SW480 (cell line): Measurements from ENCODE around the gene RNPS1.

Source experiments
- DNase-seq: peaks from one replicate; pipeline ENCODE4 v3.0.0-alpha.2; 2016; ENCODE audit warnings: low spot score

RNPS1 gene, protein sequence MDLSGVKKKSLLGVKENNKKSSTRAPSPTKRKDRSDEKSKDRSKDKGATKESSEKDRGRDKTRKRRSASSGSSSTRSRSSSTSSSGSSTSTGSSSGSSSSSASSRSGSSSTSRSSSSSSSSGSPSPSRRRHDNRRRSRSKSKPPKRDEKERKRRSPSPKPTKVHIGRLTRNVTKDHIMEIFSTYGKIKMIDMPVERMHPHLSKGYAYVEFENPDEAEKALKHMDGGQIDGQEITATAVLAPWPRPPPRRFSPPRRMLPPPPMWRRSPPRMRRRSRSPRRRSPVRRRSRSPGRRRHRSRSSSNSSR

DNA sequence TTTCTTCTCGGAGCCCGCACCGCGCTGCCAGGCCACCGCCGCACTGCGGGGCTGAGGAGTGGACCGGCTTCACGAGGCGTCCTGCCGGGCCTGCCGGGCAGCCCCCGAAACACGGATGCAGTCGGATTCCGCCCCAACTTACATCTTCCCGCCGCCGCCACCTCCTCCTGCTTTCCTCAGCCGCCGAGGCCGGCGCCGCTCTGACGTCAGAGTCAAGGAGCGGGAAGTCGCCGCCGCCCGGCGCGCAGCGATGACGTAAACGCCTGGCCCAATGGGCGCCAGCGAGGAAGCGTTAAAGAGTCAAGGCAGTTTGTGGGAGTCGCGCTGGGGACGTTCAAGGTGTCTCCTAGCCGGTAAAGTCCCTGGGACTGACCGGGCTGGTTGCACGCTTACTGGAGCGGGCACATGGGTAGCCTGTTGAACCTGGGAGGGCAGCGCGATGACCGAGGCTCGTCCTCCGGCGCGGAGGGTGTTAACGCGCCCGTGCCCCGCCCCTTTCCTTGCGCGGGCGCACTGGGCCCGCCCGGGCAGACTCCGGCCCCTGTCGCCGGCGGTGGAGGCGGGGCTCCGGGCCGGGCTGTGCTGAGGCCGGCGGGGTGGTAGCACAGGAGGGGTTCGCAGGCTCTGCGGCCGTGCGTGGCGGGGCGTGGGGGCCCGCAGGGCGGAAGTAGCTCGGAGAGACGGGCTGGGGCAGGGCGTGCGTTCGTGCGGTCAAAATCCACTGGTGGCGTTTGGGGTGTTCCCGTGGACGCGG, at the start of gene RNPS1:
TSS of gene RNPS1 (minus strand) at position 214 of the 754 bp plus-strand sequence. CDS start 3,483 bp downstream, outside the sequence.
- peak; percentile 83 for DNase-seq

DNA sequence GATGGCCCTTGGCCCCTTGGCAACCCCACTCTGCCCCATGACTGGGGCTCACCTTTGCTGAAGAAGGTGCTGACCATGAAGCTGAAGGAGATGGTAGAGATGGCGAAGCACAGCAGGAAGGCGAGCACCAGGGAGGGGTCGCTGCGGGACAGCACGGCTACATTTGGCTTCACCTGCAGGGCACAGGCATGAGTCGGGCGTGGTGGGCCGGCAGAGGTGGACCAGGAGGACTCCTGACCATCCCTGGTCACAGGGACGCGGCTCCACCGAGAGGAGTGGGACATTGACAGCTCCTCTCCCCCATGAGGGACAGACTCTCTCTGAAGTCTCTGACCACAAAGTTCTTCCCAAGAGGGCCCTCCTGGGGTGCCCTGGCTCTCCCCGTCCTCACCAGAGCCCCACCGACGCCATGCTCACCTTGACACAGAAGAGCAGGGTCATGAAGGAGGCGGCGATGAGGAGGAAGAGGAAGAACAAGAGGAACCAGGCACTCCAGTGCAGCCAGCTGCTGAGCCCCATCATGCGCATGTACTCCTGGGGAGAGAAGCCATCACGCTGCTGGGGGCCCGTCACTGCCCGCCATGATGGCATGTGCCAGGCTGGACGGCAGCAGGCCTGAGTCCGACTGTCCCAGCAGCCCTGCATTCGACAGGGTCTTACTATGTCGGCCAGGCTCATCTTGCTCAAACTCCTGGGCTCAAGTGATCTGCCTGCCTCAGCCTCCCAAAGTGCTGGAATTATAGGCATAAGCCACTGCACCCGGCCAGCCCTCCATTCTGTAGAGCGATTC, 49.5 kb upstream of the RNPS1 start:
- DNase-seq, result no peak

DNA sequence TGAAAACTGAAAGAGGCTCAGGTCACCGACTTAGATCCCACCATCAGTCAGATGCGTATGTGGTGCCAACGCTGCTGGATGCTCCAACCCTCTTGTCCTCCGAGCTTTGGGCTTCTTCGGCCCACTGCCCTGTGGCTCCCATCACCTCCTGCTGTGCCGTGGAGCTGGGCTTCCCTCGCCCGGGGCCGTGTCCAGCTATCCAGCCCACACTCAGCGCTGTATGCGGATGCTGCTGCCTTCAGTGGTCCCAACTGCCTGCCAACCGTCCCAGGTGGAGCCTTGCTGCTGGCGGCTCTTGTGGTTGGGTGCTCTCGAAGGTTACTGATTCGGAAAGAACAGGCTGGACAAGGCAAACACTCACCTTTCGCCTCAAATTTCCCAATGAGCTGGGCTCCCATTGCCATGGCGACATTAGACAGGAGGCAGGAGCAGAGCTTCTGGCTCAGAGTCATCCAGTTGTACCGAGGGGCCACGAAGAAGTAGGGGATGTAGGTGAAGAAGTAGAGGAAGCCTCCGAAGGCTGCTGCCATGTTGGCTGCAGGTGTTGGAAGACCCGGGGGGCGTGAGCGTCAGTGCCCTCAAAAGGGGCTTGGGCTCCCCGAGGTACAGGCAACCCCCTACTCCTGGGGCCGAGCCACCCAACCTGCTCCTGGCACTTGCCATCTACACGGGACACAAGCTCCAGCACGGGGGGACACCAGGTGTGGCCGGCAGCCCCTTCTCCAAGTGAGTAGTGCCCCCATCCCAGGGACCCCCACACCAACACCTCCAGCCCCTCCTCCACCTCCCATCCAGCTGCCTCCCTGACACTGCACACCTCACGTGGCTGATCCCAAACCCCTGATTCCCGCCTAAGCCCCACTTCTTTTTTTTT, 40.4 kb upstream of the RNPS1 start:
- no peak for DNase-seq

DNA sequence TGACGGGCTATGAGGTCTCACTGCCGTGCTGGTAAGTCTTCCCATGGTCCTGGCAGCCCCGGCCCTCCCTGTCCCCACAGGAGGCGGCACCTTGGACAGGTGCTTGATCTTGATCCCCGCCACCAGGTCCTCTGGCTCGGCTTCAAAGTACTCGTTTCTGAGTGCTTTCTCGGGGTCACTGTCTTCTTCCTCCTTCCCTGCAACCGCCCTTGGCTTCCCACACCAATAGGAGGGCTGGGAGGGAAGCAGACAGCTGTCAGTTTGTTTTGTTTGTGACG, 31.9 kb upstream of the RNPS1 start:
- DNase-seq, result no peak

DNA sequence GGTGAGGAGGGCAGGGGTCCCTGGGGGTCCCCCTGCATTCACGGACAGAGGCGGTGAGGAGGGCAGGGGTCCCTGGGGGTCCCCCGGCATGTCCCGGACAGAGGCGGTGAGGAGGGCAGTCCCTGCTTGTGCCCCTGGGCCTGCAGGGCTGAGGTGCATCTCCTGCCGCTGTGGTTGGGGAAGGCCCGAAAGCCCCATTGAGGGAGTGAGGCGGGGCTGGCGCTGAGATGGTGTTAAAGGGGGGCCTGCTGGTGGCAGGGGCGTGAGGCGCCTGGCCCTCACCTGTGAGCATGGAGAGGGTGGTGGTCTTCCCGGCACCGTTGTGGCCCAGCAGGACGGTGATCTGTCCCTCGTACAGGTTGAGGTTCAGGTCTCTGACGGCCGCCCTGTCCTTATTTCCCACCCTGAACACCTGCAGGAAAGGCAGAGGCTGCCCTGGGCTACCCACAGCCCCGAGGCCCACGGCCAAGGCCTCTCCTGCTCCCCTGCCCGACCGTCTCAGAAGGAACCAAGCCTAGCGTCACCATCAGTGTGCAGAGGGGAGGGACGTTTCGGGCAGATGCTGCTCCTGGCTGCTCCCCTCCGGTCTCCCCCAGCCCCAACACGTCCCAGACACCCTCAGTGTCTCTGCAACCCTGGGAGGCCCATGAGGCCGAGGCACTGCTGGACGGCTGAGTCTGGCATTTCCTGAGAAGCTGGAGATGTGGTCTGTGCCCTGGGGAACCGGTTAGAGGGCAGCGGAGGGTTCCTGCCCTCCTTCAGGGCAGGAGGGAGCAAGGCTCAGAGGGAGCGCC, 31.4 kb upstream of the RNPS1 start:
- no peak for DNase-seq

DNA sequence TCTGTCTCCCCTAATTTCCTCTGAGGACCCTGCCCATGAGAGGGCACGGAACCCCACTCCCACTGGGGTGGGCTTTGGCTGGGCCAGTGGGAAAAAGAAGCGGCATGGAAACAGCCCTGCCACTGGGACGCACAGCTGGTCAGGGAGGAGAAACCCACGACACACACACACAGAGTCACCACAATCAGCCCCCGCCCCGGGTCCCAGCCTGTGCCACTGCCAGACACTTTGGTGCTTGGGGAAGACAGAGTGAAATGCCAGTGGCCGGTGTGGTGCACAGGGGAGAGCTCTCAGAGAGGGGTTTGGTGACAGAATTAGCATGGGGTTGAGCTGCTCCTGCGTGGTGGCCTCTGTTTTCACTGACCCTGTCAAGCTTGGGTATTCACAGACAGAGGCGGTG, 30.7 kb upstream of the RNPS1 start:
- no peak for DNase-seq

DNA sequence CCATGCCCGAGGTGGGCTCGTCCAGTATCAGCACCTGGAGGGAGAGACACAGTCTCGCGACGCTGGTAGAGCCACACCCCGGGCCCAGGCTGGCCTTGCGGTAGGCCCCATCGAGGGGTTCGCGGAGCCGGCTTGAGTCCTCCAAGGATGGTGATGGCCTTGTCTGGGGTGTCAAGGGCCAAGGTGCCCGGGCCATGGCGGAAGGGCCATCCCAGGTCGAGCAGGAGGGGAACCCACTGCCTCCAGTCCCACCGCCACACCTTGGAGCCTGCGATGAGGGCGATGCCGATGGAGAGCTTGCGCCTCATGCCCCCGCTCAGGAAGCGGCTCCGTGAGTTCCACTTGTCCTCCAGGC, 29.6 kb upstream of the RNPS1 start:
- DNase-seq, result no peak

DNA sequence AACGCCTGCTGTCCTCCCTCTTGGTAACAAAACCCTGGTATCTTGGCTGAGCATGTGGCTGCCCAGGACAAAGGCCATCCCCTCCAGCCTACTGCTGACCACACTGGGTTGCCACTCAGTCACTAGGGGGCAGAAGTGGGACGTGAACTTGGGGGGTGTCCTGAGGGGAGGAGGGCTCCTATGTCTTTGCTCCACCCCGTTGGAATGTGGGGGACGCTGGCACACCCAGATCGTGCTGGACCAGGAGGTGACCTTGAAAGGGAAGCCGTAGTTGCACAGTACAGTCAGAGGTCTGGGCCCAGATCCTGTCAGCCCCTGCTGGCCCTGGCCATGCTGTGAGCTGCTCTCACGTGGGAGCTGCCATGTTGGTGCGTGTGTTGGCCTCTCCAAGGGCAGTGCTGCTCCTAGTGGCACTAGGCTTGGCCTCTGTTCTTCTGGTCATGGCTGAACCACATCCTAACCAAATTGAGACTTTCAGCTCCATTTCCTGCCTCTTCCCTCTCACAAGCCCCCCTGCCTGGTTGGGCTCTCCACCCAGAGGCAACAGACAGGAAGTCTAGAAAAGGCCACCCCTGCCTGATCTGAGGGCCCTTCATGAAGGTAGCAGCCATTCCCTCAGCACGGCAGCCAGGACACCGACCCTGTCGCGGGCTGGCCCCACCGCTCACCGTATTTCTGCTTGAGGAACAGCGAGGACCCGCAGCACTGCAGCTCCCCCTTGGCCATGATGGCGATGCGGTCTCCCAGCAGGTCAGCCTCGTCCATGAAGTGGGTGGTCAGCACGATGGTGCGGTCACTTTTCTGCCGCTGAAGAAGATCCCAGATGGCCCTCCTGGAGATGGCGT, 29.0 kb upstream of the RNPS1 start:
- DNase-seq, result peak; percentile 42

DNA sequence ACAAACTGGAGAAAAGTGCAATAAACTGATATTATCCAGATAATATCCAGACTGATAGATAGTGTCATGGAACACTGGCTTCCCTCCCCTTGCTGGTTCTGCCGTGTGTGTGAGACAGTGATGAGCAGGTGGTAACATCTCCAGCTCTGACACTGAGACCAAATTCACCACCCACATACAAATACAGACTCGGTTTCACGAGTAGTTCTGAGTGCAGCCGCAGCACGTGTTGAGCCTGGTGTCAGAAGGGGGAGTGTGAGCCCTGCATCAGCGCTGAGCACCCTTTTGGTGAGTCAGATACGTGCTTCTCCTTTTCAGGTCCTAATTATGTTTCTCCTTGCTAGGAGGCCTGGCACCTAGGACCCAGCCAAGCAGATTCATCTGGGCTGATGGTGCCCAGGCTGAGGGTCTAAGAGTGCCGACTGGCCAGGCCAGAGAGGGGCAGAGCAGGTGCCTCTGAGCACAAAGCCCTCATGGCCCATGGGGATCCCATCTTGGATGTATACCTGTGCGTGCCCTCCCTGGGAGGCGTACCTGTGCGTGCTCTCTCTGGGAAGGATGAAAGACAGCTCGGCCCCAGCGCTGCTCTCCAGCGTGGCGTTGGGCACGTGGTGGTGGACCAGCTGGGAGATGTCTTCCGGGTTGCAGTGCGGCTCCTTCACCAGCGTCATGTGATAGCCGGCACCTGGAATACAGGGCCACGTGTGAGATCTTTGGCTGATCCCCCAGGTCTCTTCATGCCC, 27.3 kb upstream of the RNPS1 start:
- no peak for DNase-seq

DNA sequence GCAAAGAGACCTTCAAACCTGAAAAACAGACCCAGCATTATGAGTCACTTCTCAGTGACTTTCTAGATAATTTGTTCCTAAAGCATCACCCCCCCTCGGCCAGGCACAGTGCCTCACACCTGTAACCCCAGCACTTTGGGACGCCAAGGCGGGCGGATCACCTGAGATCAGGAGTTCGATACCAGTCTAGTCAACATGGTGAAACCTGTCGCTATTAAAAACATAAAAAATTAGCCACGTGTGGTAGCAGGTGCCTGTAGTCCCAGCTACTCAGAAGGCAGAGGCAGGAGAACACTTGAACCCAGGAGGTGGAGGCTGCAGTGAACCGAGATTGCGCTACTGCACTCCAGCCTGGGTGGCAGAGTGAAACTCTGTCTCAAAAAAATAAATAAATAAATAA, 24.3 kb upstream of the RNPS1 start:
- DNase-seq, result no peak

DNA sequence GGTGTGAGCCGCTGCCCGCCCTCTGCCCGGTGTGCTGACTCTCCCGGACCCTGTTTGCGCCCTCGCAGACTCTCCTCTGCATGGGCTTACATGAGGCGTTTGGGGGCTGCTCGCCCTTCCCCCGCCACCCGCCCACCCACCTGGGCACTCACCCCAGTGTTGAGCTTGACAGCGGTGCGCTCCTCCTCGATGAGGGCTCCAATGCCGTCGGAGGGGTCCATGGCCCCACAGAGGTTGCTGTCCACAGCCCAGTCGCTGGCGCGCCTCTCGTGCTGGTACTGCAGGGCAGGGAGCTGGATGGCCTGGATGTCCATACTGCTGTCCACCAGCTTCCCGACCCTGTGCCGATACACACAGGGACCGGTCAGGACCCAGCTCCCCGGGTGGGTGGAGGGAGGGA, 21.4 kb upstream of the RNPS1 start:
- no peak for DNase-seq

DNA sequence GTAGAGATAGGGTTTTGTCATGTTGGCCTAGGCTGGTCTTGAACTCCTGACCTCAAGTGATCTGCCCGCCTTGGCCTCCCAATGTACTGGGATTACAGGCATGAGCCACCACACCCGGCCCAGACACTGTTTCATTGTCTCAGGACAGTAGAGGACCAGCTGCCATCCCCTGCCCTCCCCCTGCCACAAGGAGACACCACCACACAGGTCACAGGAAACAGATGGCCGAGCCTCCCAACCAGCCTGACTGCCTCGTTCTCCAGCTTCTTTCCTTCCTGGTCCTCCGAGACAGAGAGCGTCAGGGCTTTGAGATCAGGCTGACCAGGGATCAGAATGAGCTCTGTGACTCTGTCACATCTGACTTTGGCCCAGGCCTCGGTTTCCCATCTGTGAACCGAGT, 20.8 kb upstream of the RNPS1 start:
- no peak for DNase-seq

DNA sequence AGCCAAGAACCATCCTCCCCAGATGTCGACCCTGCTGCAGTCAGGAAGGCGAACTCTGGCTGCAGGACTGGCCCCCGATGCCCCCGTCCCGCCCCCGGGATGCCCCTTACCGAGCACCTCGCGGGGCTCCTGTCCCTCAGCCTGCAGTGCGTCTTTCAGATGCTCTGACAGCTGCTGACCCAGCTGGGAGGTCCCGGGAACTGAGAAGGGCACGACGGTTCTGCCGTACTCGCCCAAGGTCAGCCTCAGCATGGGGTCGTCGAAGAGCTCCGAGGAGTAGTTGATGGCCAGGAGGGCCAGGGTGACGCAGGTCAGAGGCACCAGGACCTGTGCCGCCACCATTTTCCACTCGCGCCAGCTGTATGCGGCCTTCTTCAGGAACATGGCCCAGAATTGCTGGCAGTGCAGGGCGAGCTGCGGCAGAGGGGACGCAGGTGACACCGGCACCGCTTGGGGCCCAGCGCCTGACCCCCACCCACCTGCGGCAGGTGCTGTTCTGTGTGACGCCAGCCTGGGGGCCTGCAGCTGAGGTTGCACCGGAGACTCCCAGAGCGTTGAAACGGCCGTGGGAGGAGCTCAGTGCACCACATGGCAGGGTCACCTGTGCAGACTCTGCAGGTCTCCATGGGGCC, 20.1 kb upstream of the RNPS1 start:
- no peak for DNase-seq

DNA sequence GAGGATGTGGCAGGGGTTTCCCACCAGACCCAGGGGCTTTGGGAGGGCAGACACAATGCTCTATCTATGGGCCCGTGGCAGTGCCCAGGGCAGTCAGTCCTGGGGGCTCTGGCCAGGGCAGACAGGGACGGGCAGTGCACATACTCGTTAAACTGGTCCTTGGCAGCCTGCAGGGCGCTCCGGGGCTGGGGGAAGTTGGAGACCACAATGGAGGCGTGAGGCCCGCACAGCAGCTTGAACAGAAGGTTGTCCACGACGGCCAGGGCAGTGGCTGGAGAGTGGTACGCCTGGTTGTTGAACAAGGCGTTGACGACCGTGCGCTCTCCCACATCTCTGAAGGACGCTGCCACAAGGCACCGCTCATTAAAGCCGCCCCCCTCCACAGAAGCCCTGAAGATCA, 18.6 kb upstream of the RNPS1 start:
- DNase-seq, result no peak

DNA sequence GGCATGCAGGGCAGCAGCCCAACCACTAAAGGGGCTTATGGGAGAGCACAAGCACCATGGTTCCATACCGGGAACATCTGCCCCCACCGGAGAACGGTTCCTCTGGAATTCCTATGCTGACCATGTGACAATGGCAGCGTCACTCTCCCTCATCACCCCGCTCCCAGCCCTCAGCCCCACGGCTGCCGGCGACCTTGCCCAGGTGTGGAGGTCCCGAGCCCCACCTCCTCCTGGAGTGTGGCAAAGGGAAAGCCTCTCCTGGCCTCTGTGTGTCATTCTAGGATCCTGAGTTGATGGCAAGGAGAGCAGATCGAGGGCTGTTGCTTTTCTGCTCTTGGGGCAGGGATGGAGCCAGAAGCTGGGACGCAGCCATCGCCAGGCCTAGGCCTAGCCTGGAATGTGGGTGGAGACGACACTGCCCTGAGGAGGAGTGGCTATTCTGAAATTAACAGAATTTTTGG, 17.8 kb upstream of the RNPS1 start:
- DNase-seq, result no peak

DNA sequence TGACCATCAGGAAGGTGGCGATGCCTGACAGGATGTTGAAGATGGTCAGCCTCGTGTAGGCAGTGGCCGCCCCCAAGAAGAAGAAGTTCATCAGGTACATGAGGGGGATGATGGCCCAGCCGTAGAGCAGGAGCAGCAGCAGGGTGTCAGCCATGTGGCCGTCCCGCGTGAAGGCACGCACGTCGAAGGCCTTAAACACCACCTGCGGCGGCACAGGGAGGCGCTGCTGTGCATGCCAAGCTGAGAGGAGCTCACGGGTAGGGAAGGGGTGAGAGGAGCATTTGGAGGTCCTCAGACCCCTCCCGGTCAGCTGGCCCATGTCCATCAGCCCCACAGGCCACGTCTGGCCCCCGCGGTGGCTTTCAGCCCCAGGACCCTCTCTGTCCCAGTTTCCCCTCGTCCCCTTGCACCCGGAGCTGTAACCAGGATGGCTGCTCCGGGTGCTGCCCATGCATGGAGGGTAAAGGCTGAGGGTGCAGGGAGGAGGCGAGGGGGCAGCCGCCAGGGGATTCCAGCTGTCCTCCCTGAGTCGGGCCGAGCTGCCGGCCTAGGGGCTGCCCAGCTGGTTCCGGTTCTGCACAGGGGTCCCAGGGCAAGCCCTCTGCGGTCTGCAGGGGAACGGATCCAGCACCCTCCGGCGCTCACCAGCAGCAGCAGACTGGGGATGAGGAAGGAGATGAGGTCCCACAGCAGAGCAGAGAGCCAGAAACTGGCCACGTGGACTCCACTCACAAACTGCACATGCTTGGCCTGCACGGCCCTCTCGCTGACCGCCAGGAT, 17.1 kb upstream of the RNPS1 start:
- DNase-seq, result no peak

DNA sequence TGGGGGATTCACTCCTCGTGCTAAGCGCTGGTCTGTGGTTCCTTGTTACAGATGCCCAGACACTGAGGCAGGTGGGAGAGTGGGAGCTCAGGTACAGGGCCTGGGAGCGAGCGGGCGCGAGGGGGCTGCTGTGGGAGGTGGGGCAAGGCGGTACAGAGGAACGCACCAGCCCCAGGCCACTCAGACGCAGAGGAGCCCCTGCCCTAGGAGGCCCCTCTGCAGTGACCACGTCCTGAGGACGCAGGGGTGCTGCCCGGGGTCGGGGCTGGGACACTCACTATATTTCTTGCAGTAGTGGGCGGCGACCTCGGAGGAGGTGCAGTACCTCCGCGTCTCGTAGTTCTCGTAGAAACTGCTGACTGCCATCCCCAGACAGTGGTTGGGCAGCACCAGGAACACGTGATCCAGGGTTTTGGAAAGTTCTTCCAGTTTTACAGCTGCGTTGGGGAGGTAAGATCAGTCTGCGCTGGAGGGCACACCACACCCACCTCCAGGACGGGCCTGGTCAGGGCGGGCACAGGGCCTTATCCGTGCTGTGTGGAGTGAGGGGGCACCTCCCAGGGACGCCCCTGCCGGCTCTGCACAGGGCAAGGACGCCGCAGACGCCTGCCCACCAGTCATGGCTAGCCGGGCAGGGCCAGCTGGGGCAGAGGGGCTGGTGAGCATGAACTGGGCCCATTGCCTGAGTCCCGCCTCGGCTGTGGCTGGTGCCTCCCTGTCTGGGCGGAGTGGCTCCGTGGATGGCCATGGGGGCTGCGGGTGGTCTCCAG, 16.3 kb upstream of the RNPS1 start:
- DNase-seq, result no peak
